Parathyroid adenoma (tissue), 2 donors: ENCODE data around the gene RNF26.

Source experiments
- H2AFZ ChIP-seq: fragments of 300-600 bp; sonication (generic); one replicate; pipeline ENCODE4 v1.7.0; 2017; ENCODE audit warnings: antibody characterized with exemption, mild to moderate bottlenecking
- H3K27ac ChIP-seq: fragments of 300-600 bp; sonication (generic); one replicate; pipeline ENCODE4 v1.7.0; 2017
- H3K27me3 ChIP-seq: fragments of 300-600 bp; sonication (generic); one replicate; pipeline ENCODE4 v1.7.0; 2017; ENCODE audit warnings: low read length; ENCODE audit not compliant: control insufficient read depth, insufficient read depth
- H3K36me3 ChIP-seq: fragments of 300-600 bp; sonication (generic); one replicate; pipeline ENCODE4 v1.7.0; 2017; ENCODE audit warnings: low read length; ENCODE audit not compliant: control insufficient read depth, insufficient read depth
- H3K4me1 ChIP-seq: fragments of 300-600 bp; sonication (generic); one replicate; pipeline ENCODE4 v1.7.0; 2017; ENCODE audit warnings: control low read depth
- H3K4me2 ChIP-seq: fragments of 300-600 bp; sonication (generic); one replicate; pipeline ENCODE4 v1.7.0; 2017; ENCODE audit warnings: low read length
- H3K4me3 ChIP-seq: fragments of 300-600 bp; sonication (generic); one replicate; pipeline ENCODE4 v1.7.0; 2017; ENCODE audit warnings: low read depth, low read length
- H3K79me2 ChIP-seq: fragments of 300-600 bp; sonication (generic); one replicate; pipeline ENCODE4 v1.7.0; 2017; ENCODE audit warnings: control low read depth
- H3K9ac ChIP-seq: fragments of 300-600 bp; sonication (generic); one replicate; pipeline ENCODE4 v1.7.0; 2017; ENCODE audit warnings: mild to moderate bottlenecking
- H3K9me3 ChIP-seq: fragments of 300-600 bp; sonication (generic); one replicate; pipeline ENCODE4 v1.7.0; 2017; ENCODE audit warnings: low read length; ENCODE audit not compliant: control insufficient read depth
- CTCF ChIP-seq: fragments of 300-600 bp; sonication (generic); IDR thresholded peaks from one replicate; pipeline ENCODE4 v1.7.0; 2017; ENCODE audit warnings: antibody characterized with exemption, mild to moderate bottlenecking
- donor health status: primary hyperparathyroidism.

Gene RNF26

GRCh38 chr11:119342023-119342300 lies 7.6 kb downstream of the RNF26 start:
- Histone ChIP-seq H3K4me3 (no peak overlapping the region), H3K79me2 (no peaks in the 10 kb centered on the region), H3K36me3 (no peaks in the 10 kb centered on the region), H3K9me3 (no peaks in the 10 kb centered on the region), H3K4me1 (no peaks in the 10 kb centered on the region), H3K27ac (no peak overlapping the region), H3K4me2 (no peak overlapping the region), H2AFZ (no peak overlapping the region), H3K27me3 (no peaks in the 10 kb centered on the region), H3K9ac (no peak overlapping the region)
- no peak for TF ChIP-seq CTCF

- H3K9me3 ChIP-seq, result no peaks in the 10 kb centered on the region
- no peak for TF ChIP-seq CTCF
- no peak overlapping the region for H3K9ac ChIP-seq
- no peaks in the 10 kb centered on the region for H3K36me3 ChIP-seq
- no peak overlapping the region for H3K27ac ChIP-seq
- H3K4me2 ChIP-seq, result no peak overlapping the region
- no peak overlapping the region for H3K4me3 ChIP-seq
- H3K27me3 ChIP-seq, result no peaks in the 10 kb centered on the region
- no peaks in the 10 kb centered on the region for H3K4me1 ChIP-seq
- no peaks in the 10 kb centered on the region for H3K79me2 ChIP-seq
- no peak overlapping the region for H2AFZ ChIP-seq
Observed at GRCh38 chr11:119342362-119343130, 8.2 kb downstream of the RNF26 start.

GRCh38 chr11:119343726-119344125 lies 9.4 kb downstream of the RNF26 start:
- H3K4me3 ChIP-seq, result no peak overlapping the region
- no peak for TF ChIP-seq CTCF
- H3K4me2 ChIP-seq, result no peak overlapping the region
- H3K79me2 ChIP-seq, result no peaks in the 10 kb centered on the region
- no peak overlapping the region for H2AFZ ChIP-seq
- no peaks in the 10 kb centered on the region for H3K27me3 ChIP-seq
- no peak overlapping the region for H3K9ac ChIP-seq
- no peaks in the 10 kb centered on the region for H3K36me3 ChIP-seq
- H3K27ac ChIP-seq, result no peak overlapping the region
- no peaks in the 10 kb centered on the region for H3K9me3 ChIP-seq
- H3K4me1 ChIP-seq, result no peaks in the 10 kb centered on the region

GRCh38 chr11:119344291-119345010 lies 10.1 kb downstream of the RNF26 start:
- no peak overlapping the region for H3K9ac ChIP-seq
- TF ChIP-seq CTCF, result no peak
- no peak overlapping the region for H3K4me3 ChIP-seq
- no peaks in the 10 kb centered on the region for H3K9me3 ChIP-seq
- H3K4me2 ChIP-seq, result no peak overlapping the region
- H3K4me1 ChIP-seq, result no peaks in the 10 kb centered on the region
- H3K79me2 ChIP-seq, result no peaks in the 10 kb centered on the region
- no peaks in the 10 kb centered on the region for H3K36me3 ChIP-seq
- no peak overlapping the region for H2AFZ ChIP-seq
- no peaks in the 10 kb centered on the region for H3K27me3 ChIP-seq
- H3K27ac ChIP-seq, result no peak overlapping the region

- Histone ChIP-seq H3K4me2 (no peak overlapping the region), H3K27ac (no peak overlapping the region), H3K27me3 (no peaks in the 10 kb centered on the region), H3K36me3 (no peaks in the 10 kb centered on the region), H2AFZ (no peak overlapping the region), H3K4me1 (no peaks in the 10 kb centered on the region), H3K9me3 (no peaks in the 10 kb centered on the region), H3K79me2 (no peaks in the 10 kb centered on the region), H3K9ac (no peak overlapping the region), H3K4me3 (no peak overlapping the region)
- no peak for TF ChIP-seq CTCF
Observed at GRCh38 chr11:119345685-119346084, 11.4 kb downstream of the RNF26 start.
